Hematopoietic multipotent progenitor cell treated with erythropoietin and hydrocortisone succinate and interleukin-3 and kit ligand, for 17 days (in vitro differentiated cells): ENCODE measurements around the gene RBCK1.
A peak's percentile ranks its signal among the peaks of the same experiment; 100 is the strongest.

Experiments used
- DNase-seq: peaks from one replicate; pipeline ENCODE4 v3.0.0-alpha.2; 2015; ENCODE audit warnings: low spot score

Gene RBCK1

GRCh38 chr20:399182-399707 lies 8.9 kb upstream of the RBCK1 start:
- DNase-seq: no peak

GRCh38 chr20:400128-400453 lies 8.0 kb upstream of the RBCK1 start:
- no peak for DNase-seq

- DNase-seq: no peak
Measured at GRCh38 chr20:400454-401275, 7.4 kb upstream of the RBCK1 start.

GRCh38 chr20:401682-402495 lies 6.2 kb upstream of the RBCK1 start:
- no peak for DNase-seq

GRCh38 chr20:402496-402885 lies 5.6 kb upstream of the RBCK1 start:
- no peak for DNase-seq

- no peak for DNase-seq
Measured at GRCh38 chr20:402898-403581, 5.1 kb upstream of the RBCK1 start.

- no peak for DNase-seq
Measured at GRCh38 chr20:403582-403957, 4.5 kb upstream of the RBCK1 start.

- DNase-seq: no peak
Measured at GRCh38 chr20:404088-404487, 4.0 kb upstream of the RBCK1 start.

- no peak for DNase-seq
Measured at GRCh38 chr20:406200-407132, 1.6 kb upstream of the RBCK1 start.

GRCh38 chr20:407133-407952 lies 756 bp upstream of the RBCK1 start:
- peak; percentile 80 for DNase-seq

GRCh38 chr20:408843-409696 lies 971 bp downstream of the RBCK1 start:
- DNase-seq: no peak

GRCh38 chr20:409697-410559 lies 1.8 kb downstream of the RBCK1 start:
- no peak for DNase-seq

GRCh38 chr20:412081-412480 lies 4.0 kb downstream of the RBCK1 start:
- no peak for DNase-seq

- DNase-seq: no peak
Measured at GRCh38 chr20:414161-414560, 6.1 kb downstream of the RBCK1 start.

- DNase-seq: no peak
Measured at GRCh38 chr20:415820-416322, 7.8 kb downstream of the RBCK1 start.

- no peak for DNase-seq
Measured at GRCh38 chr20:416950-417800, 9.1 kb downstream of the RBCK1 start.

- DNase-seq: no peak
Measured at GRCh38 chr20:417801-418342, 9.8 kb downstream of the RBCK1 start.
